GM21515 (cell line): Measurements from ENCODE around the gene BICRA.

ENCODE experiments used
- ATAC-seq: cut with Tn5 transposase; IDR thresholded peaks from one replicate; pipeline ENCODE4 v1.9.1; 2021; ENCODE audit not compliant: unreplicated experiment

Gene BICRA

GRCh38 chr19:47686679-47687450 lies 77.9 kb downstream of the BICRA start:
- no peak for ATAC-seq

- ATAC-seq = no peak
Measured at GRCh38 chr19:47687906-47688305, 79.0 kb downstream of the BICRA start.

GRCh38 chr19:47691090-47691489 lies 82.2 kb downstream of the BICRA start:
- no peak for ATAC-seq

- no peak for ATAC-seq
Measured at GRCh38 chr19:47691782-47692181, 82.8 kb downstream of the BICRA start.

- ATAC-seq = no peak
Measured at GRCh38 chr19:47693489-47693888, 84.6 kb downstream of the BICRA start.

- ATAC-seq = no peak
Measured at GRCh38 chr19:47693903-47694302, 85.0 kb downstream of the BICRA start.

GRCh38 chr19:47694466-47695273 lies 85.7 kb downstream of the BICRA start:
- ATAC-seq = no peak

GRCh38 chr19:47695533-47696262 lies 86.8 kb downstream of the BICRA start:
- ATAC-seq = no peak

GRCh38 chr19:47696635-47697034 lies 87.7 kb downstream of the BICRA start:
- no peak for ATAC-seq

GRCh38 chr19:47697863-47698609 lies 89.1 kb downstream of the BICRA start:
- peak; percentile 54 for ATAC-seq

GRCh38 chr19:47698631-47699359 lies 89.9 kb downstream of the BICRA start:
- no peak for ATAC-seq

- no peak for ATAC-seq
Measured at GRCh38 chr19:47699360-47699917, 90.5 kb downstream of the BICRA start.

- no peak for ATAC-seq
Measured at GRCh38 chr19:47700934-47701716, 92.2 kb downstream of the BICRA start.

- ATAC-seq = no peak
Measured at GRCh38 chr19:47701717-47702552, 93.0 kb downstream of the BICRA start.

GRCh38 chr19:47702671-47703070 lies 93.7 kb downstream of the BICRA start:
- ATAC-seq = no peak

- no peak for ATAC-seq
Measured at GRCh38 chr19:47703301-47703700, 94.4 kb downstream of the BICRA start.

- ATAC-seq = no peak
Measured at GRCh38 chr19:47704024-47704423, 95.1 kb downstream of the BICRA start.

GRCh38 chr19:47704656-47705055 lies 95.7 kb downstream of the BICRA start:
- no peak for ATAC-seq
